H9 (cell line): Measurements from ENCODE around the gene KIF26B. TPM values are rescaled to one million over a fixed set of nuclear protein-coding genes. Genes with fewer than 3 reads are reported as not detected.

ENCODE experiments used
- DNase-seq: peaks from one replicate; pipeline ENCODE4 v3.0.0-alpha.2; 2017
- H2AFZ ChIP-seq: one replicate; pipeline ENCODE4 v1.6.1; 2013; ENCODE audit warnings: mild to moderate bottlenecking, low read length, control low read depth, moderate library complexity
- H2AK5ac ChIP-seq: 2 replicates; pipeline ENCODE4 v1.6.1; 2013; ENCODE audit warnings: low read length, control low read depth, mixed read lengths; ENCODE audit not compliant: insufficient read length
- H2BK120ac ChIP-seq: one replicate; pipeline ENCODE4 v1.6.1; 2013; ENCODE audit warnings: low read depth, mild to moderate bottlenecking, low read length, control low read depth, inconsistent platforms; ENCODE audit not compliant: poor library complexity, severe bottlenecking
- H2BK12ac ChIP-seq: 2 replicates; pipeline ENCODE4 v1.6.1; 2013; ENCODE audit warnings: low read length, control low read depth, mixed read lengths, low read depth; ENCODE audit not compliant: insufficient read length
- H2BK15ac ChIP-seq: 2 replicates; pipeline ENCODE4 v1.6.1; 2013; ENCODE audit warnings: low read depth, low read length, control low read depth
- H2BK20ac ChIP-seq: one replicate; pipeline ENCODE4 v1.6.1; 2013; ENCODE audit warnings: low read depth, mild to moderate bottlenecking, low read length, control low read depth, inconsistent platforms; ENCODE audit not compliant: poor library complexity, severe bottlenecking
- H2BK5ac ChIP-seq: 2 replicates; pipeline ENCODE4 v1.6.1; 2013; ENCODE audit warnings: low read length, control low read depth, mixed read lengths; ENCODE audit not compliant: insufficient read length
- H3K14ac ChIP-seq: 2 replicates; pipeline ENCODE4 v1.6.1; 2013; ENCODE audit warnings: low read length, control low read depth; ENCODE audit not compliant: insufficient read depth
- H3K18ac ChIP-seq: 2 replicates; pipeline ENCODE4 v1.6.1; 2013; ENCODE audit warnings: low read depth, mild to moderate bottlenecking, mixed read lengths, low read length, control low read depth; ENCODE audit not compliant: insufficient read length
- H3K23ac ChIP-seq: 2 replicates; pipeline ENCODE4 v1.6.1; 2013; ENCODE audit warnings: low read length, control low read depth, mixed read lengths, low read depth; ENCODE audit not compliant: insufficient read length
- H3K23me2 ChIP-seq: 2 replicates; pipeline ENCODE4 v1.6.1; 2013; ENCODE audit warnings: low read depth, mild to moderate bottlenecking, mixed read lengths, low read length, control low read depth; ENCODE audit not compliant: insufficient read length, poor library complexity, severe bottlenecking
- H3K27ac ChIP-seq: 2 replicates; pipeline ENCODE4 v1.5.1; 2013; ENCODE audit warnings: low read length, control low read depth, mixed read lengths, low read depth; ENCODE audit not compliant: insufficient read length
- H3K27me3 ChIP-seq: 2 replicates; pipeline ENCODE4 v1.6.1; 2013; ENCODE audit warnings: low read length, control low read depth, inconsistent platforms; ENCODE audit not compliant: insufficient read depth
- H3K4ac ChIP-seq: 2 replicates; pipeline ENCODE4 v1.6.1; 2013; ENCODE audit warnings: low read depth, mild to moderate bottlenecking, control low read depth, inconsistent platforms, low read length, moderate library complexity
- H3K4me1 ChIP-seq: 2 replicates; pipeline ENCODE4 v1.6.1; 2013; ENCODE audit warnings: low read length, control low read depth, inconsistent platforms; ENCODE audit not compliant: insufficient read depth
- H3K4me2 ChIP-seq: 2 replicates; pipeline ENCODE4 v1.6.1; 2013; ENCODE audit warnings: low read length, control low read depth, mixed read lengths; ENCODE audit not compliant: insufficient read length, insufficient read depth
- H3K56ac ChIP-seq: 2 replicates; pipeline ENCODE4 v1.6.1; 2013; ENCODE audit warnings: low read depth, mild to moderate bottlenecking, mixed read lengths, low read length, control low read depth; ENCODE audit not compliant: insufficient read length
- H3K79me1 ChIP-seq: 2 replicates; pipeline ENCODE4 v1.6.1; 2013; ENCODE audit warnings: low read depth, mild to moderate bottlenecking, moderate library complexity, low read length, control low read depth, inconsistent platforms; ENCODE audit not compliant: insufficient read depth, poor library complexity, severe bottlenecking
- H3K79me2 ChIP-seq: 2 replicates; pipeline ENCODE4 v1.6.1; 2013; ENCODE audit warnings: low read length, control low read depth, inconsistent platforms; ENCODE audit not compliant: insufficient read depth
- H3K9ac ChIP-seq: 2 replicates; pipeline ENCODE4 v1.6.1; 2013; ENCODE audit warnings: low read length, control low read depth, mixed read lengths; ENCODE audit not compliant: insufficient read length; ENCODE audit errors: extremely low read depth
- H3K9me3 ChIP-seq: one replicate; pipeline ENCODE4 v1.6.1; 2013; ENCODE audit warnings: low read depth, low read length, inconsistent platforms; ENCODE audit not compliant: control insufficient read depth
- H3T11ph ChIP-seq: one replicate; pipeline ENCODE4 v1.6.1; 2013; ENCODE audit warnings: mild to moderate bottlenecking, low read length, control low read depth, inconsistent platforms
- H4K20me1 ChIP-seq: one replicate; pipeline ENCODE4 v1.6.1; 2013; ENCODE audit not compliant: control insufficient read depth, insufficient read length, insufficient read depth
- H4K5ac ChIP-seq: 2 replicates; pipeline ENCODE4 v1.6.1; 2013; ENCODE audit warnings: low read depth, mild to moderate bottlenecking, mixed read lengths, low read length, control low read depth; ENCODE audit not compliant: insufficient read length
- H4K8ac ChIP-seq: replicated peaks from 2 replicates; pipeline ENCODE4 v1.6.1; 2013; ENCODE audit warnings: low read length, control low read depth, mixed read lengths, low read depth; ENCODE audit not compliant: insufficient read length
- H4K91ac ChIP-seq: 2 replicates; pipeline ENCODE4 v1.6.1; 2013; ENCODE audit warnings: low read depth, mild to moderate bottlenecking, moderate library complexity, mixed read lengths, low read length, control low read depth; ENCODE audit not compliant: insufficient read length
- H3K27ac Mint-ChIP-seq, 3 experiments: 2 replicates in 2 of 3; 3 replicates in 1 of 3; pipeline ENCODE4 v1.8.0; 2020 to 2021; ENCODE audit warnings: mixed read lengths in 3 of 3, mild to moderate bottlenecking in 1 of 3, moderate library complexity in 1 of 3
- H3K27me3 Mint-ChIP-seq: 2 replicates; pipeline ENCODE4 v1.8.0; 2021; ENCODE audit warnings: low read depth, mild to moderate bottlenecking, moderate library complexity, mixed read lengths
- H3K36me3 Mint-ChIP-seq, 3 experiments: 2 replicates in 2 of 3; 3 replicates in 1 of 3; pipeline ENCODE4 v1.8.0; 2020 to 2021; ENCODE audit warnings: low read depth in 3 of 3, mixed read lengths in 3 of 3; ENCODE audit not compliant: insufficient read depth in 1 of 3
- H3K4me1 Mint-ChIP-seq, 2 experiments: 2 replicates each; pipeline ENCODE4 v1.8.0; 2020; ENCODE audit warnings: mixed read lengths in 2 of 2
- H3K4me3 Mint-ChIP-seq, 2 experiments: 2 replicates in 1 of 2; 3 replicates in 1 of 2; pipeline ENCODE4 v1.8.0; 2020 to 2021; ENCODE audit warnings: mild to moderate bottlenecking in 2 of 2, mixed read lengths in 2 of 2, moderate library complexity in 1 of 2
- H3K9me3 Mint-ChIP-seq, 2 experiments: 2 replicates in 1 of 2; 3 replicates in 1 of 2; pipeline ENCODE4 v1.8.0; 2020; ENCODE audit warnings: mild to moderate bottlenecking in 2 of 2, mixed read lengths in 2 of 2, moderate library complexity in 1 of 2
- CTCF ChIP-seq: fragments of 200-600 bp; sonication (generic); conservative IDR thresholded peaks from 3 replicates; pipeline ENCODE4 v1.8.0; 2021; ENCODE audit warnings: antibody characterized with exemption, mild to moderate bottlenecking
- WGBS: extraction: QIAGEN DNeasy Blood & Tissue Kit; methylation state at CpG from one replicate; pipeline ENCODE4 v1.1.7; 2013; ENCODE audit warnings: missing lambda C conversion rate, low lambda C conversion rate, mixed read lengths; ENCODE audit not compliant: insufficient read length; ENCODE audit errors: extremely low coverage; 5-methylcytosine and 5-hydroxymethylcytosine counted together
- total RNA-seq: library from RNA; stranded (reverse); gene quantifications from 2 replicates; pipeline ENCODE4 v1.2.1, GENCODE V29; 2021

The KIF26B gene
- total RNA-seq, 1 experiment from 2014 or later, result 0.13 TPM

GRCh38 chr1:245701631-245702030 is 546.8 kb downstream of the KIF26B start:
- Histone ChIP-seq H3K18ac (no peak overlapping the region), H3K27ac (no peak overlapping the region), H3T11ph (no peak overlapping the region), H3K56ac (no peak overlapping the region), H3K23me2 (no peaks in the 10 kb centered on the region), H2BK15ac (no peak overlapping the region), H2BK12ac (no peak overlapping the region), H2BK120ac (no peak overlapping the region), H3K4me1 (no peaks in the 10 kb centered on the region), H3K4ac (no peak overlapping the region), H3K27me3 (no peaks in the 10 kb centered on the region), H2BK20ac (no peak overlapping the region), H3K14ac (no peak overlapping the region), H3K23ac (no peak overlapping the region), H3K79me2 (no peaks in the 10 kb centered on the region), H2AFZ (no peak overlapping the region), H3K79me1 (no peaks in the 10 kb centered on the region), H3K4me2 (no peak overlapping the region), H4K5ac (no peak overlapping the region), H2BK5ac (no peak overlapping the region), H2AK5ac (no peak overlapping the region), H3K9ac (no peak overlapping the region), H4K8ac (no peak overlapping the region), H4K20me1 (no peaks in the 10 kb centered on the region), H3K9me3 (no peaks in the 10 kb centered on the region), H4K91ac (no peak overlapping the region)
- no peak for DNase-seq
- Mint-ChIP-seq H3K4me3 (no peak overlapping the region), H3K27ac (no peak overlapping the region; a peak in 1 of 7 replicates), H3K4me1 (peaks cover 9% of the 10 kb centered on the region in 2 experiments), H3K36me3 (no peaks in the 10 kb centered on the region; a peak in 1 of 7 replicates), H3K27me3 (peaks cover 1% of the 10 kb centered on the region), H3K9me3 (no peaks in the 10 kb centered on the region; a peak in 1 of 5 replicates)
- TF ChIP-seq CTCF, result no peak
- WGBS, result no CpG with 5 or more reads among the region's 7 CpGs
